Neural crest cell (in vitro differentiated cells): ENCODE results near the gene EP400. TPM values are rescaled to one million over a fixed set of nuclear protein-coding genes. Genes with fewer than 3 reads are reported as not detected.
"Not testable (repeated sequence)": the region's sequence is repeated elsewhere in the genome, so short reads cannot be mapped to it uniquely, and the experiment has no call there.

Source experiments
- DNase-seq: peaks from one replicate; pipeline ENCODE4 v3.0.0; 2021; ENCODE audit warnings: low read depth, mixed read lengths, low spot score
- H3K27ac Mint-ChIP-seq: one replicate; pipeline ENCODE4 v1.8.0; 2021; ENCODE audit warnings: mild to moderate bottlenecking, mixed read lengths; ENCODE audit not compliant: unreplicated experiment
- H3K27me3 Mint-ChIP-seq: 2 replicates; pipeline ENCODE4 v1.8.0; 2021; ENCODE audit warnings: low read depth, mild to moderate bottlenecking, mixed read lengths
- H3K36me3 Mint-ChIP-seq: 2 replicates; pipeline ENCODE4 v1.8.0; 2021; ENCODE audit warnings: low read depth, mild to moderate bottlenecking, mixed read lengths
- H3K4me1 Mint-ChIP-seq: 2 replicates; pipeline ENCODE4 v1.8.0; 2021; ENCODE audit warnings: mixed read lengths
- H3K4me3 Mint-ChIP-seq: one replicate; pipeline ENCODE4 v1.8.0; 2021; ENCODE audit warnings: mild to moderate bottlenecking, mixed read lengths
- H3K9me3 Mint-ChIP-seq: 2 replicates; pipeline ENCODE4 v1.8.0; 2021; ENCODE audit warnings: mixed read lengths
- CTCF ChIP-seq: fragments of 200-600 bp; sonication (generic); conservative IDR thresholded peaks from 2 replicates; pipeline ENCODE4 v1.5.0; 2021; ENCODE audit warnings: antibody characterized with exemption, mild to moderate bottlenecking
- total RNA-seq: library from RNA; stranded (reverse); gene quantifications from 2 replicates; pipeline ENCODE4 v1.2.1, GENCODE V29; 2021

The EP400 gene
- total RNA-seq, 1 donor from 2014 or later, result 73.4 TPM

DNA sequence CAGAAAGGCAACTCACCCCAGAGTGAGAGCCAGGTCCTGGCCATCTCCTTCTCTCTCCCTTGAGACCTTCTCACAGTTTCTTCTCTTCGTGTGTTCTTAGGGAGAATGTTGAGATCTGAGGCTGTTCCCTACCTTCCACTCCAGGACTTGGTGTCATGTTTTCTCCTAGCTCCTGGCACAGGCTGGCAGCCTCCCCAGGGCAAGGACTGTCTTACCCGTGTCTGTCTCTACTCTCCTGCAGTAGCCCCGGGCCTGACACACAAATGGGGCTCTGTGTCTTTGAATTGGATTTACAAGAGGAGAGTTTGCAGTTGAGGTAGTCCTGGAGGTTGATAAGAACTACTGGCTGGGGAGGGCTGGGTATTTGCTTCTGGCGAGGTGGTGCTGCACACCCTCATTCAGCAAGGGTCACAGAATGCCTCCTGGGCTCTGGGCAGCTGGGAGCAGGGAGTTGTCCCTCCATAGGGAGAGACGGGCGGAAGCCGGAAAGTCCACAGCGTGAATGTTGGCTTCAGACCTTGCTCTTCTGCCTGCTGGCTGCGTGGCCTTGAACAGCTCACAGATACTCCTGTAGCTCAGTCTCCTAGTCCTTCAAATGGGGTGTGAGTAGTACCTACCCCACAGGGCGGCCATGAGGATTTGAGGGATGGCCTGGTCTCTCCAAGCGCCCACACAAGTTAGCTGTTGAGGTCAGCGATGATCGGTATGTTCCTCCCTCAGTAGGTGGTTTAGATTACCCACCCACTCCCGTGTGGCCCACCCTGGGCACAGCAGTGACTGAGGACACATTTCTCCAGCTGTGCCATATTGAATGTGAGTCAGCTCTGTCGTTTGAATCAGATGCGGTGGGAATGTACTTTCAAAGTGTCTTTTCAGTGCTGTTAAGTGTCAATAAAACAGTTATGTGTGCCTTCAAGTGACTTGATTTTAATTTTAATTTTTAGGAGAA lies 10.2 kb downstream of the EP400 start:
- H3K27ac Mint-ChIP-seq, result peak overlapping the region; percentile 57
- H3K36me3 Mint-ChIP-seq, result peaks cover 5% of the 10 kb centered on the region
- TF ChIP-seq CTCF, result no peak
- no peaks in the 10 kb centered on the region for H3K27me3 Mint-ChIP-seq
- H3K9me3 Mint-ChIP-seq, result no peaks in the 10 kb centered on the region
- H3K4me3 Mint-ChIP-seq, result no peak overlapping the region
- peaks cover 14% of the 10 kb centered on the region for H3K4me1 Mint-ChIP-seq
- DNase-seq, result no peak

GRCh38 chr12:131960590-131961325 lies 11.0 kb downstream of the EP400 start:
- peaks cover 14% of the 10 kb centered on the region for H3K4me1 Mint-ChIP-seq
- H3K9me3 Mint-ChIP-seq, H3K27me3 Mint-ChIP-seq, H3K36me3 Mint-ChIP-seq, H3K4me3 Mint-ChIP-seq, DNase-seq, H3K27ac Mint-ChIP-seq: not testable (repeated sequence)

DNA sequence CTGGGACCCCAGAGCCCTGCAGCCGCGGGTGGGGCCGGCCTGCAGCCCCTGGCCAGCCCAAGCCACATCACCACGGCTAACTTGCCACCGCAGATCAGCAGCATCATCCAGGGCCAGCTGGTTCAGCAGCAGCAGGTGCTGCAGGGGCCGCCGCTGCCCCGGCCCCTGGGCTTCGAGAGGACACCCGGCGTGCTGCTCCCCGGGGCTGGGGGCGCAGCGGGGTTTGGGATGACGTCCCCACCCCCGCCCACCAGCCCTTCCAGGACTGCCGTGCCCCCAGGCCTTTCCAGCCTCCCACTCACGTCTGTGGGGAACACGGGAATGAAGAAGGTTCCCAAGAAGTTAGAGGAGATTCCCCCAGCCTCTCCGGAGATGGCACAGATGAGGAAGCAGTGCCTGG lies 11.6 kb downstream of the EP400 start:
- not testable (repeated sequence) for H3K27ac Mint-ChIP-seq, H3K36me3 Mint-ChIP-seq, H3K9me3 Mint-ChIP-seq, H3K4me3 Mint-ChIP-seq, DNase-seq, H3K4me1 Mint-ChIP-seq, H3K27me3 Mint-ChIP-seq

DNA sequence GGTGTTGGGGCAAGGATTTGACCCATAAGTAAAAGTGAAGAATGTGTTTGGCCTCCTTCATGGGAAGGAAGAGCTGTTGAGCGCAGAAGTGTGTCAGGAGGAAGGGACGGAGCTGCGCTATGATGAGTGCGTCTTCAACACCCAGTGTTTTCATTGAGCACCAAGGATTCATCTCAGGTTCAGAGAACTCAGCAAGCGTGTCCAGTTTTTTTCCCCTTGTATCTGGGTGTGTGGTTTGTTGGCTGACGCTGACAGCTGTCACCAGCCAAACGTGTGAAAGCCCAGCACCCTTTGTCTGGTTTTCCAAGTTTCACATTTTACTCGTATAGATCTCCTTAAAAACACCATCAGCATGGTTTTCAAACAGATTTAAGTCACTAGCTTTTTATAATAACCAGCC lies 12.3 kb downstream of the EP400 start:
- DNase-seq, result no peak
- H3K27me3 Mint-ChIP-seq, result no peaks in the 10 kb centered on the region
- no peaks in the 10 kb centered on the region for H3K9me3 Mint-ChIP-seq
- H3K36me3 Mint-ChIP-seq, result peaks cover 8% of the 10 kb centered on the region
- peaks cover 5% of the 10 kb centered on the region for H3K4me1 Mint-ChIP-seq
- H3K4me3 Mint-ChIP-seq, result no peak overlapping the region
- TF ChIP-seq CTCF, result no peak
- no peak overlapping the region for H3K27ac Mint-ChIP-seq

DNA sequence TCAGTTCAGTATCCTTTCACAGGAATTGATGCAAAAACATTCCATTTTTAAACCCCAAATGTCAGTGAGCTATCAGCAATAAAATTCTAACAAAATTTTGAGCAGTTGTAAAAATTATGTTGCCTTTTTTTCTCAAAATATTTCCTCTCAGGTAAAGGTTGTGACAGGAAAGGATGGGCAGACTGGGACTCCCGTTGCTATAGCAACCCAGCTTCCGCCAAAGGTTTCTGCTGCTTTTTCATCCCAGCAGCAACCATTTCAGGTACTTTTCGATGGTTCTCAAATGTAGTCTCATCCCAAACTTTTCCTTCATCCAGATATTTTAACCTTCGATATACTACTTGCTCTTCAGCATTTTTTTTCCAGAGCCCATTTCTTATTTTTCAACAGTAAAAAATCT lies 13.6 kb downstream of the EP400 start:
- H3K27me3 Mint-ChIP-seq, result no peaks in the 10 kb centered on the region
- H3K27ac Mint-ChIP-seq, result no peak overlapping the region
- H3K36me3 Mint-ChIP-seq, result peaks cover 8% of the 10 kb centered on the region
- H3K4me1 Mint-ChIP-seq, result peaks cover under 1% of the 10 kb centered on the region
- TF ChIP-seq CTCF, result no peak
- no peak overlapping the region for H3K4me3 Mint-ChIP-seq
- H3K9me3 Mint-ChIP-seq, result no peaks in the 10 kb centered on the region
- DNase-seq, result no peak

DNA sequence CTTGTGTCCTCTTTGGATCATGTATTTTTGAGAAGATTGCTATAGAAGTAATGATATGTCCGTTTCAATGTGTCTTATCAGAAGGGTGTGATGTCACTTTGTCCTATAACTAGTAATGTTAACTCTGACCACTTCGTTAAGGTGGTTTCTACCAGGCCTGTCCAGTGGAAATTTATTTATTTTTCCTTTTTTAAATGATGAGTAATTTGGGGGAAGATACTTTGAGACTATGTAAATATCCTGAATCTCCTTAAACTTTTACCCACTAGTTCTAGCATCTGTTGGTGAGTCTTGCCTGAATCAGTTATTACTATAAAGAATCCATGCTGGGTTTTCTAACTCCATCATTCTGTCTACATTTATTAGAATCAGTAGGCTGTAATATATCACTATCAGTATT lies 15.3 kb downstream of the EP400 start:
- H3K4me3 Mint-ChIP-seq, result no peak overlapping the region
- no peaks in the 10 kb centered on the region for H3K9me3 Mint-ChIP-seq

More for the DNA sequence above, 15.3 kb downstream of the EP400 start:
- no peak for TF ChIP-seq CTCF
- DNase-seq, result no peak
- Mint-ChIP-seq H3K27ac (no peak overlapping the region), H3K36me3 (peaks cover 8% of the 10 kb centered on the region), H3K4me1 (no peaks in the 10 kb centered on the region), H3K27me3 (no peaks in the 10 kb centered on the region)
